Spleen (tissue), 11 donors: ENCODE results near the gene COL23A1. TPM values are rescaled to one million over a fixed set of nuclear protein-coding genes. Genes with fewer than 3 reads are reported as not detected.

Experiments
- DNase-seq: peaks from one replicate; pipeline ENCODE4 v3.0.0-alpha.2; 2020
- H3K27ac ChIP-seq, 8 donors: fragments of 200-600 bp; sonication (generic) in 7 of 8; 1 replicate in 4 of 8; 2 replicates in 4 of 8; pipeline versions ENCODE4 v1.5.0 to v1.8.0; 2016 to 2021; ENCODE audit warnings: inconsistent platforms in 4 of 8, mild to moderate bottlenecking in 4 of 8, moderate library complexity in 1 of 8
- H3K27me3 ChIP-seq, 7 donors: fragments of 200-600 bp; sonication (generic) in 6 of 7; replicated peaks in 1 of 7; 1 replicate in 4 of 7; 2 replicates in 3 of 7; pipeline versions ENCODE4 v1.5.0 to v1.8.0; 2016 to 2021; ENCODE audit warnings: inconsistent platforms in 3 of 7, mild to moderate bottlenecking in 1 of 7
- H3K36me3 ChIP-seq, 6 donors: fragments of 200-600 bp; sonication (generic) in 5 of 6; 1 replicate in 4 of 6; 2 replicates in 2 of 6; pipeline versions ENCODE4 v1.5.0 to v1.8.0; 2016 to 2021; ENCODE audit warnings: inconsistent platforms in 2 of 6
- H3K4me1 ChIP-seq, 6 donors: fragments of 200-600 bp; sonication (generic) in 5 of 6; 1 replicate in 3 of 6; 2 replicates in 3 of 6; pipeline versions ENCODE4 v1.5.0 to v1.8.0; 2016 to 2021; ENCODE audit warnings: inconsistent platforms in 3 of 6
- H3K4me3 ChIP-seq, 8 donors: fragments of 200-600 bp; sonication (generic) in 7 of 8; 1 replicate in 4 of 8; 2 replicates in 4 of 8; pipeline versions ENCODE4 v1.5.0 to v1.8.0; 2016 to 2021; ENCODE audit warnings: inconsistent platforms in 4 of 8, mild to moderate bottlenecking in 4 of 8, moderate library complexity in 2 of 8
- H3K9me3 ChIP-seq, 8 donors: fragments of 200-600 bp; sonication (generic) in 7 of 8; 1 replicate in 4 of 8; 2 replicates in 4 of 8; pipeline versions ENCODE4 v1.5.0 to v1.8.0; 2016 to 2021; ENCODE audit warnings: inconsistent platforms in 4 of 8
- POLR2A ChIP-seq, 3 donors: fragments of 450-650 bp; IDR thresholded peaks; one replicate each; pipeline ENCODE4 v1.5.1; 2017; ENCODE audit warnings: antibody characterized with exemption in 3 of 3, mild to moderate bottlenecking in 1 of 3
- POLR2AphosphoS5 ChIP-seq, 3 donors: sonication (generic); formaldehyde crosslinking; IDR thresholded peaks; one replicate each; pipeline ENCODE4 v1.5.1; 2017; ENCODE audit warnings: antibody characterized with exemption in 3 of 3
- WGBS, 5 donors: extraction: QIAGEN DNeasy Blood & Tissue Kit in 3 of 5; methylation state at CpG; one replicate each; pipeline versions ENCODE4 v1.1.5 to v1.1.7; 2013 to 2018; 5-methylcytosine and 5-hydroxymethylcytosine counted together
- intact Hi-C: fragments of 100-400 bp; cut with DNase I; formaldehyde crosslinking; loops from one replicate; pipeline ENCODE4 v1.15.0; 2023; ENCODE audit warnings: low total_unique reads
- polyA plus RNA-seq, 3 donors: library from polyadenylated mRNA; stranded (reverse); fragments of 200-250 nt; gene quantifications; one replicate each; pipeline ENCODE4 v1.2.1, GENCODE V29; 2013
- total RNA-seq, 7 donors: library from RNA; depleted of rRNA in 3 of 7; stranded (reverse); fragments of >200 nt in 3 of 7; fragmentation: NEBNext Ultra II Directional in 4 of 7; extraction: Animal tissue kit (Norgen Biotek cat#: 25700) in 4 of 7; gene quantifications; one replicate each; pipeline versions ENCODE4 v1.1.0 to v1.2.1, GENCODE V29; 2016 to 2021
- TF ChIP-seq, protein P1 (sequence below), 11 experiments: fragments of 200-600 bp in 7 of 11; fragments of 450-650 bp in 4 of 11; sonication (generic) in 4 of 11; IDR thresholded peaks in 8 of 11; conservative IDR thresholded peaks in 3 of 11; 1 replicate in 7 of 11; 2 replicates in 4 of 11; pipeline versions ENCODE4 v1.4.0 to v1.8.0; 2016 to 2021; ENCODE audit warnings: antibody characterized with exemption in 11 of 11, inconsistent platforms in 4 of 11, mild to moderate bottlenecking in 1 of 11
- donor health status: healthy with polysubstance abuse.
- donor health status: DM: no; HTN: no; CAD: no; lungs with moderate emphysema.
- donor health status: DM: no; HTN: no; CAD: no.
- donor health status: Bipolar disorder and iron deficiency.
- donor health status: healthy.
- donor health status: DM: no; HTN: no; CAD: no.
- donor health status: DM: yes; HTN: yes; CAD: no.

COL23A1 gene
- total and polyA plus RNA-seq, 10 donors: 0.63 to 3.8 (median 1.9) TPM

GRCh38 chr5:178376921-178377582 is 213.1 kb downstream of the COL23A1 start:
- Histone ChIP-seq H3K4me3 (no peak overlapping the region), H3K27ac (no peak overlapping the region), H3K4me1 (peaks cover 0 to 15% (median under 1%) of the 10 kb centered on the region in 6 donors), H3K27me3 (peaks cover 0 to 4% (median 0%) of the 10 kb centered on the region in 7 donors), H3K36me3 (no peaks in the 10 kb centered on the region), H3K9me3 (no peaks in the 10 kb centered on the region)
- WGBS, 5 donors: 46 to 59% (median 46%) methylated on average over 15 to 19 of the region's 19 CpGs
- peak; percentile 75 for DNase-seq
- no peak for TF ChIP-seq POLR2A (IDR thresholded peaks at IDR 0.05)
- TF ChIP-seq POLR2AphosphoS5 (IDR thresholded peaks at IDR 0.05): peak in 1 of 3 donors; percentile 28
- intact Hi-C loops: no loop called here

GRCh38 chr5:178375348-178375747 is 214.8 kb downstream of the COL23A1 start:
- 87 to 95% (median 95%) methylated on average over 13 of the region's 13 CpGs for WGBS, 5 donors

DNA sequence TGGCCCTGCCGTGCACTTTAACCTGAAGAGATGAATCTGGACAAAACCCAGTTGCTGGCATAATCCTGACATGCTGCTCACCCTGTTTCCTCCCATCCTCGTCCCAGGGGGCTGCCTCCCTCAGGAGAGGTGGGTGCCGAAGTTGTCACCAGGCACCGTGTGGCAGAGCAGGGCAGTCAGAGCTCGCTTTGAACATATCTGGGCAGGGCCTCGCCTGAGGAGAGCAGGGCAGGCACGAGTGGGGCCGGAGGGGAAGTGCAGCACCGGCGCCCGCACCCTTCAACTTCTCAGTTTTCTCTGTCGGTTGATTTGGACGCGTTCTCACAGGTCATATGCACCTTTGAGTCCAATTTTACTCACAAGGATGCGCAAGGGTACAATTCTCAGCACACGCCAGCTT is 216.5 kb downstream of the COL23A1 start:
- peaks cover 0 to 24% (median 5%) of the 10 kb centered on the region in 6 donors for H3K4me1 ChIP-seq
- 62 to 80% (median 75%) methylated on average over 12 to 16 of the region's 16 CpGs for WGBS, 5 donors
- intact Hi-C loops: no loop called here

More at GRCh38 chr5:178375348-178375747, 214.8 kb downstream of the COL23A1 start:
- H3K4me1 ChIP-seq: peaks cover 0 to 24% (median 5%) of the 10 kb centered on the region in 6 donors
- no peak overlapping the region for H3K27ac ChIP-seq
- no peak overlapping the region for H3K4me3 ChIP-seq
- no peak for DNase-seq
- peaks cover 0 to 4% (median 0%) of the 10 kb centered on the region in 7 donors for H3K27me3 ChIP-seq
- no peaks in the 10 kb centered on the region for H3K36me3 ChIP-seq
- TF ChIP-seq, protein P1, sequence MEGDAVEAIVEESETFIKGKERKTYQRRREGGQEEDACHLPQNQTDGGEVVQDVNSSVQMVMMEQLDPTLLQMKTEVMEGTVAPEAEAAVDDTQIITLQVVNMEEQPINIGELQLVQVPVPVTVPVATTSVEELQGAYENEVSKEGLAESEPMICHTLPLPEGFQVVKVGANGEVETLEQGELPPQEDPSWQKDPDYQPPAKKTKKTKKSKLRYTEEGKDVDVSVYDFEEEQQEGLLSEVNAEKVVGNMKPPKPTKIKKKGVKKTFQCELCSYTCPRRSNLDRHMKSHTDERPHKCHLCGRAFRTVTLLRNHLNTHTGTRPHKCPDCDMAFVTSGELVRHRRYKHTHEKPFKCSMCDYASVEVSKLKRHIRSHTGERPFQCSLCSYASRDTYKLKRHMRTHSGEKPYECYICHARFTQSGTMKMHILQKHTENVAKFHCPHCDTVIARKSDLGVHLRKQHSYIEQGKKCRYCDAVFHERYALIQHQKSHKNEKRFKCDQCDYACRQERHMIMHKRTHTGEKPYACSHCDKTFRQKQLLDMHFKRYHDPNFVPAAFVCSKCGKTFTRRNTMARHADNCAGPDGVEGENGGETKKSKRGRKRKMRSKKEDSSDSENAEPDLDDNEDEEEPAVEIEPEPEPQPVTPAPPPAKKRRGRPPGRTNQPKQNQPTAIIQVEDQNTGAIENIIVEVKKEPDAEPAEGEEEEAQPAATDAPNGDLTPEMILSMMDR (IDR thresholded peaks at IDR 0.05 in 8 of 11, conservative IDR thresholded peaks at IDR 0.05 in 3 of 11): no peak
- TF ChIP-seq POLR2A (IDR thresholded peaks at IDR 0.05) (no peak), POLR2AphosphoS5 (IDR thresholded peaks at IDR 0.05) (no peak)
- peaks cover 0 to 3% (median 0%) of the 10 kb centered on the region in 8 donors for H3K9me3 ChIP-seq
- intact Hi-C loops: no loop called here

DNA sequence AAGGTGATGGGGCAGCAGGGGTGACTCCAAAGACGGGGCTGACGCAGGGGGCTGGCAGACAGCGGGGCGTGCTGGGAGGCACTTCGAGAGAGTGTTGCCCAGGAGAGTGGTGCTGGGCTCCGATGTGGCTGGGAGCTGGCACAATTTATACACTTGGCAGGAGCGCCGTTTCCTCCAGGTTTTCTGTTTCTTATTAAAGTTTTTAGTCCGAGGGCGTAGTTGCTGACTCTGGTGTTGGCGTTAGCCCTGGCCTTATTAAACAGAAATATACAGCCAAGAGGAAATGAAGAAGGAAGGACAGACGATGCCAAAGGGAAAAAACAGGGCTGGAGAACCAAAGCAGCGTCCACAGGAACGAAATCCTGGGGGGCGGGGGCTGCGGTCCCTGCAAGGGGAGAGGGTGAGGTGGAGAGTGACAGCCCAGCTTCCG is 218.0 kb downstream of the COL23A1 start:
- H3K27ac ChIP-seq: peak overlapping the region; percentile 48 to 77 (median 73)
- TF ChIP-seq, protein P1 (IDR thresholded peaks at IDR 0.05 in 8 of 11, conservative IDR thresholded peaks at IDR 0.05 in 3 of 11): no peak
- TF ChIP-seq POLR2A (IDR thresholded peaks at IDR 0.05) (no peak), POLR2AphosphoS5 (IDR thresholded peaks at IDR 0.05) (peak in 1 of 3 donors; percentile 17)
- H3K4me3 ChIP-seq: no peak overlapping the region
- intact Hi-C loops: no loop called here
- peaks cover 0 to 16% (median 0%) of the 10 kb centered on the region in 8 donors for H3K9me3 ChIP-seq
- peaks cover 0 to 22% (median 5%) of the 10 kb centered on the region in 6 donors for H3K4me1 ChIP-seq
- H3K36me3 ChIP-seq: no peaks in the 10 kb centered on the region
- DNase-seq: no peak
- peaks cover 0 to 12% (median 0%) of the 10 kb centered on the region in 7 donors for H3K27me3 ChIP-seq
- WGBS, 5 donors: 36 to 60% (median 51%) methylated on average over 17 of the region's 17 CpGs

More for the DNA sequence above, 216.5 kb downstream of the COL23A1 start:
- TF ChIP-seq POLR2A (IDR thresholded peaks at IDR 0.05): no peak
- TF ChIP-seq POLR2AphosphoS5 (IDR thresholded peaks at IDR 0.05): no peak
- TF ChIP-seq, protein P1 (IDR thresholded peaks at IDR 0.05 in 8 of 11, conservative IDR thresholded peaks at IDR 0.05 in 3 of 11): no peak
- Histone ChIP-seq H3K27me3 (peaks cover 0 to 4% (median 0%) of the 10 kb centered on the region in 7 donors), H3K9me3 (peaks cover 0 to 16% (median 0%) of the 10 kb centered on the region in 8 donors), H3K27ac (no peak overlapping the region), H3K4me3 (no peak overlapping the region), H3K36me3 (no peaks in the 10 kb centered on the region)
- no peak for DNase-seq
